ENCODE data around the gene ENGASE.

GRCh38 chr17:79027274-79027924, 47.2 kb upstream of the ENGASE start:
- TF ChIP-seq CTCF (conservative IDR thresholded peaks at IDR 0.05 in 1 of 2, IDR thresholded peaks at IDR 0.05 in 1 of 2; ENCODE audit: extremely low read depth in 1 of 2, insufficient read depth in 1 of 2, low read depth in 1 of 2, low read length in 2 of 2) (no peak), EZH2 (IDR thresholded peaks at IDR 0.05; ENCODE audit: borderline replicate concordance, low read length) (no peak)
